Measurements from ENCODE around the gene RALGAPA1. TPM values are rescaled to one million over a fixed set of nuclear protein-coding genes. Genes with fewer than 3 reads are reported as not detected.
"Not testable (repeated sequence)": the region's sequence is repeated elsewhere in the genome, so short reads cannot be mapped to it uniquely, and the experiment has no call there.

RALGAPA1 gene
- total RNA-seq (2014; rRNA removed; shearing (Covaris generic)), result 19.9 and 23.0 TPM in 2 replicates

GRCh38 chr14:35808638-35809563 is at the start of gene RALGAPA1:
Gene RALGAPA1 (minus strand): TSS chr14:35809295. CDS start chr14:35808835, 460 bp downstream.
- H3K9me3 ChIP-seq (replicated peaks); H3K36me3 ChIP-seq; H3K4me1 ChIP-seq (replicated peaks); H3K27me3 ChIP-seq (replicated peaks): not testable (repeated sequence)
- peak within 1 kb of the TSS; percentile 15; the same call in 1 of the 2 replicates for H3K27ac ChIP-seq
- peak within 1 kb of the TSS; percentile 53 for H3K4me3 ChIP-seq
- DNase-seq (ENCODE audit: low read depth in 1 of 2, low spot score in 2 of 2), result peak; percentile 89 to 93

DNA sequence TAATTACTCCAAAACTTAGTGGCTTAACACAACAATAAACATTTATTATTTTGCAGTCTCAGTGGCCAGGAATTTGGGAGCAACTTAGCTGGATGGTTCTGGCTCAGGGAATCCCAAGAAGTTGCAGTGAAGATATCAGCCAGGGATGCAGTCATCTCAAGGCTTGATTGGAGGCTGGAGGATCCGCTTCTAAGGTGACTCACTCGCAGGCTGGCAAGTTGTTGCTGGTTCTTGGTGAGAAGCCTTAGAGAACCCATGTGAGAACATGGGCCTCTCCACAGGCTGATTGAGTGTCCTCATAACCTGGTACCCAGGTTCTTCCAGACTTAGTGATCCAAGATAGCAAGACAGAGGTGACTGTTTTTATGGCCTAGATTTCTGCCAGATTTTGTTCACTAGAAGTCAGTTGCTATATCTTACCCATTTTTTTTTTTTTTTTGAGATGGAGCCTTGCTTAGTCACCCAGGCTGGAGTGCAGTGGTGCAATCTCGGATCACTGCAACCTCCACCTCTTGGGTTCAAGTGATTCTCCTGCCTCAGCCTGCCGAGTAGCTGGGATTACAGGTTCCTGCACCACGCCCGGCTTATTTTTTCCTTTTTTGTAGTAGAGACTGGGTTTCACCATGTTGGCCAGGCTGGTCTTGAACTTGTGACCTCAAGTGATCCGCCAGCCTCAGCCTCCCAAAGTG is 49.6 kb upstream of the RALGAPA1 start:
- Histone ChIP-seq H3K27ac (no peak overlapping the region), H3K27me3 (replicated peaks) (no peaks in the 10 kb centered on the region), H3K9me3 (replicated peaks) (no peaks in the 10 kb centered on the region), H3K4me3 (no peak overlapping the region), H3K4me1 (replicated peaks) (no peaks in the 10 kb centered on the region), H3K36me3 (peaks cover 11% of the 10 kb centered on the region)
- no peak for DNase-seq (ENCODE audit: low read depth in 1 of 2, low spot score in 2 of 2)

DNA sequence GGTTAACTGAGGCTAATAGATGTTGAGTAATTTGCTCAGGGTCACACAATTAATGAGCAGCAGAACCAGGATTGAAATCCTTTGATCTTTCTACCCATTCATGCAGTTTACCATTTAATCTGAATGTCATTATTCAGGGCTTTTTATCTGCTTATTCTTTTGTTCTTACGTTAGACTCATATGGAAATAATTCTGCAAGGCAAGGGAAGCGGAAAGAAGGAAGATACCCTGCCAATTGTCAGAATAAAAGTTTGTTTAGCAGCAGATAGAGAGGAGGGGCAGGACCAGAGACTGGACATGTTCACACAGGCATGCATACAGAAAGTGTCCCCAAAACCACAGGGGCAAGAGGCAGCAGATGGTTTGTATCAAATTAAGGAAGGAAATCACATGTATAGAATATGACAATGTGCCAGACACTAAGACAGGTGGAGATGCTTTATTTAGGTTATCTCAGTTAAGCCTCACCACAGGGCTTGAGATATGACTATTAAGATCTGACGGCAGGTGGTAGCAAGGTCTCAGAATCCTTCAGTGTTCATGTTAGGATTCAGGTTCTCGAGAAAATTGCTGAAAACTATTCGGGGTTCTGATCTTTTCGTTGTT is 46.9 kb upstream of the RALGAPA1 start:
- peaks cover 3% of the 10 kb centered on the region; the same call in 1 of the 2 replicates for H3K9me3 ChIP-seq (replicated peaks)
- H3K27ac ChIP-seq, result no peak overlapping the region
- H3K4me1 ChIP-seq (replicated peaks), result no peaks in the 10 kb centered on the region
- no peak for DNase-seq (ENCODE audit: low read depth in 1 of 2, low spot score in 2 of 2)
- peaks cover 11% of the 10 kb centered on the region; the same call in 1 of the 2 replicates for H3K36me3 ChIP-seq
- no peaks in the 10 kb centered on the region for H3K27me3 ChIP-seq (replicated peaks)
- H3K4me3 ChIP-seq, result no peak overlapping the region

DNA sequence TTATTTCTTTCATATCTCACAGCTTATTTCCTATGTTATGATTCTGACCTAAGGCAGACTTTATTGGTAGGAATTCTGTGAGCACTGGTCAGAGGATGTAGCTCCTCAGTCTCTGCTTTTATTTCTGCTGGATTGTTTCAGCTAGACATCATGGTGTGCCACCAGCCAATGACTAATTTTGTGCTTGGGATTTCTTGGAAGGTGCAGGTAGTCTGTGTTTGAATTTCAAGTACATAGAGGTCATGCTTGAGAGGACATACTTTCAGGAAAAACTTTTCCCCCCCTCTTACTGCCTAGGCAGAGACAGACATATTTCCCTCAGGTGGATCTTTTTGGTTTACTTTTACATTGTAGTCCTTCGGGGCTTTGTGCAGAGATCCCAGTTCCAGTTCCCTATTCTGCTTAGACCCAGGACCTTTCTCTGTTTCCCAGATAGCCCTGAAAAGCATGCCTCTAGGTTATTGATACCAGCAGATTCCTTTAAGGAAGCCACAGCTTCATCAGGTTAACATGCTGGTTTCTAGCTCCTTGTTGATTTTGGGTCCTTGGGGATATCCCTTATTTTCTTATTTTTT is 45.7 kb upstream of the RALGAPA1 start:
- peaks cover 3% of the 10 kb centered on the region; the same call in 1 of the 2 replicates for H3K9me3 ChIP-seq (replicated peaks)

GRCh38 chr14:35853225-35853624 is 44.1 kb upstream of the RALGAPA1 start:
- peaks cover 3% of the 10 kb centered on the region; the same call in 1 of the 2 replicates for H3K9me3 ChIP-seq (replicated peaks)
- H3K4me1 ChIP-seq (replicated peaks), result no peaks in the 10 kb centered on the region
- peaks cover 21% of the 10 kb centered on the region; the same call in 1 of the 2 replicates for H3K36me3 ChIP-seq
- H3K4me3 ChIP-seq, result no peak overlapping the region
- H3K27me3 ChIP-seq (replicated peaks), result no peaks in the 10 kb centered on the region
- H3K27ac ChIP-seq, result no peak overlapping the region
- no peak for DNase-seq (ENCODE audit: low read depth in 1 of 2, low spot score in 2 of 2)

More for the DNA sequence above, 45.7 kb upstream of the RALGAPA1 start:
- Histone ChIP-seq H3K27ac (no peak overlapping the region), H3K4me1 (replicated peaks) (no peaks in the 10 kb centered on the region), H3K27me3 (replicated peaks) (no peaks in the 10 kb centered on the region), H3K36me3 (peaks cover 17% of the 10 kb centered on the region; the same call in 1 of the 2 replicates), H3K4me3 (no peak overlapping the region)
- no peak for DNase-seq (ENCODE audit: low read depth in 1 of 2, low spot score in 2 of 2)

DNA sequence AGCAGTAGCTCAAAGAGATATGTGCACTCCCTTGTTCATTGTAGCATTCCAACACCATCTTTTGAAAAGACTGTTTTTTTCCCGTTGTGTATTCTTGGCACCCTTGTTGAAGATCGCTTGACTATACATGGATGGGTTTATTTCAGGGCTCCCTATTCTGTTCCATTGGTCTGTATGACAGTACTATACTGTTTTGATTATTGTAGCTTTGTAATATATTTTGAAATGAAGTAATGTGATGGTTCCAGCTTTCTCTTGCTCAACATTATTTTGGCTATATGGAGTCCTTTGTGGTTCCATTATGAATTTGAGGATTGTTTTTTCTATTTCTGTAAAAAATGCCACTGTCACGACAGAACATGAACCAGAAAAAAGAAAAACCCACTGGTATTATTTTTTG is 42.7 kb upstream of the RALGAPA1 start:
- H3K27ac ChIP-seq, result no peak overlapping the region
- H3K4me3 ChIP-seq, result no peak overlapping the region
- H3K27me3 ChIP-seq (replicated peaks), result no peaks in the 10 kb centered on the region
- no peaks in the 10 kb centered on the region for H3K4me1 ChIP-seq (replicated peaks)
- H3K9me3 ChIP-seq (replicated peaks), result peaks cover 3% of the 10 kb centered on the region; the same call in 1 of the 2 replicates
- DNase-seq (ENCODE audit: low read depth in 1 of 2, low spot score in 2 of 2), result no peak
- H3K36me3 ChIP-seq, result peaks cover 21% of the 10 kb centered on the region; the same call in 1 of the 2 replicates

GRCh38 chr14:35849122-35849521 is 40.0 kb upstream of the RALGAPA1 start:
- Histone ChIP-seq H3K27me3 (replicated peaks) (no peaks in the 10 kb centered on the region), H3K36me3 (peaks cover 25% of the 10 kb centered on the region), H3K27ac (no peak overlapping the region), H3K4me3 (no peak overlapping the region), H3K9me3 (replicated peaks) (peaks cover 3% of the 10 kb centered on the region; the same call in 1 of the 2 replicates), H3K4me1 (replicated peaks) (no peaks in the 10 kb centered on the region)
- no peak for DNase-seq (ENCODE audit: low read depth in 1 of 2, low spot score in 2 of 2)

- Histone ChIP-seq H3K36me3 (peaks cover 34% of the 10 kb centered on the region), H3K4me1 (replicated peaks) (no peaks in the 10 kb centered on the region), H3K27me3 (replicated peaks) (no peaks in the 10 kb centered on the region), H3K9me3 (replicated peaks) (peaks cover 5% of the 10 kb centered on the region; the same call in 1 of the 2 replicates), H3K27ac (no peak overlapping the region), H3K4me3 (no peak overlapping the region)
- no peak for DNase-seq (ENCODE audit: low read depth in 1 of 2, low spot score in 2 of 2)
Measured at GRCh38 chr14:35847636-35848035, 38.5 kb upstream of the RALGAPA1 start.

DNA sequence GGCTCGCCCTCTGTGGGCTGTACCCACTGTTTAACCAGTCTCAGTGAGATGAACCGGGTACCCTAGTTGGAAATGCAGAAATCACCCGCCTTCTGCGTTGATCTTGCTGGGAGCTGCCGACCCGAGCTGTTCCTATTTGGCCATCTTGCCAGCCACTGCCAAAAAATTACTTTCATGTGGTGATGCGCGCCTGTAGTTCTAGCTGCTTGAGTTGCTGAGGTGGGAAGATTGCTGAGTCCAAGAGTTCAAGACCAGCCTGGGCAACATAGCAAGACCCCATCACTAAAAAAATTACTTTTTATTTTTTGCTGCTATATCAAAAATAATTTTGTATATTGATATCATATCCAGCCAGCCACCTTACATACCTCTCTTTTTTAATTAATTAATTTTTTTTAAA is 35.4 kb upstream of the RALGAPA1 start:
- H3K9me3 ChIP-seq (replicated peaks), result 0 out of 2 replicates have a peak, but pooled peaks cover 2% of the 10 kb centered on the region
- no peak for DNase-seq (ENCODE audit: low read depth in 1 of 2, low spot score in 2 of 2)
- no peak overlapping the region for H3K4me3 ChIP-seq
- no peak overlapping the region for H3K27ac ChIP-seq
- H3K4me1 ChIP-seq (replicated peaks), result no peaks in the 10 kb centered on the region
- H3K36me3 ChIP-seq, result peaks cover 33% of the 10 kb centered on the region
- H3K27me3 ChIP-seq (replicated peaks), result no peaks in the 10 kb centered on the region

DNA sequence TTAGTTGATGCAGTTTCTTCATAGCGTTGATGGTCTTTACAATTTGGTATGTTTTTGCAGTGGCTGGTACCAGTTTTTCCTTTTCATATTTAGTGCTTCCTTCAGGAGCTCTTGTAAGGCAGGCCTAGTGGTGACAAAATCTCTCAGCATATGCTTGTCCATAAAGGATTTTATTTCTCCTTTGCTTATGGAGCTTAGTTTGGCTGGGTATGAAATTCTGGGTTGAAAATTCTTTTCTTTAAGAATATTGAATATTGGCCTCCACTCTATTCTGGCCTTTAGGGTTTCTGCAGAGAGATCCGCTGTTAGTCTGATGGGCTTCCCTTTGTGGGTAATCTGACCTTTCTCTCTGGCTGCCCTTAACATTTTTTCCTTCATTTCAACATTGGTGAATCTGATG is 33.1 kb upstream of the RALGAPA1 start:
- not testable (repeated sequence) for H3K27me3 ChIP-seq (replicated peaks); H3K27ac ChIP-seq; H3K9me3 ChIP-seq (replicated peaks); DNase-seq (ENCODE audit: low read depth in 1 of 2, low spot score in 2 of 2); H3K4me3 ChIP-seq; H3K4me1 ChIP-seq (replicated peaks)
- peaks cover 42% of the 10 kb centered on the region for H3K36me3 ChIP-seq

DNA sequence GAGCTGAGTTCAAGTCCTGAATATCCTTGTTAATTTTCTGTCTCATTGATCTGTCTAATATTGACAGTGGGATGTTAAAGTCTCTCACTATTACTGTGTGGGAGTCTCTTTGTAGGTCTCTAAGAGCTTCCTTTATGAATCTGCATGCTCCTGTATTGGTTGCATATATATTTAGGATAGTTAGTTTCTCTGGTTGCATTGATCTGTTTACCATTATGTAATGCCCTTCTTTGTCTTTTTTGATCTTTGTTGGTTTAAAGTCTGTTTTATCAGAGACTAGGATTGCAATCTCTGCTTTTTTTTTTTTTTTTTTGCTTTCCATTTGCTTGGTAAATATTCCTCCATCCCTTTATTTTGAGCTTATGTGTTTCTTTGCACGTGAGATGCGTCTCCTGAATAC is 32.6 kb upstream of the RALGAPA1 start:
- H3K36me3 ChIP-seq, result peaks cover 43% of the 10 kb centered on the region
- not testable (repeated sequence) for H3K4me3 ChIP-seq; H3K27me3 ChIP-seq (replicated peaks); H3K9me3 ChIP-seq (replicated peaks); H3K27ac ChIP-seq; DNase-seq (ENCODE audit: low read depth in 1 of 2, low spot score in 2 of 2); H3K4me1 ChIP-seq (replicated peaks)

DNA sequence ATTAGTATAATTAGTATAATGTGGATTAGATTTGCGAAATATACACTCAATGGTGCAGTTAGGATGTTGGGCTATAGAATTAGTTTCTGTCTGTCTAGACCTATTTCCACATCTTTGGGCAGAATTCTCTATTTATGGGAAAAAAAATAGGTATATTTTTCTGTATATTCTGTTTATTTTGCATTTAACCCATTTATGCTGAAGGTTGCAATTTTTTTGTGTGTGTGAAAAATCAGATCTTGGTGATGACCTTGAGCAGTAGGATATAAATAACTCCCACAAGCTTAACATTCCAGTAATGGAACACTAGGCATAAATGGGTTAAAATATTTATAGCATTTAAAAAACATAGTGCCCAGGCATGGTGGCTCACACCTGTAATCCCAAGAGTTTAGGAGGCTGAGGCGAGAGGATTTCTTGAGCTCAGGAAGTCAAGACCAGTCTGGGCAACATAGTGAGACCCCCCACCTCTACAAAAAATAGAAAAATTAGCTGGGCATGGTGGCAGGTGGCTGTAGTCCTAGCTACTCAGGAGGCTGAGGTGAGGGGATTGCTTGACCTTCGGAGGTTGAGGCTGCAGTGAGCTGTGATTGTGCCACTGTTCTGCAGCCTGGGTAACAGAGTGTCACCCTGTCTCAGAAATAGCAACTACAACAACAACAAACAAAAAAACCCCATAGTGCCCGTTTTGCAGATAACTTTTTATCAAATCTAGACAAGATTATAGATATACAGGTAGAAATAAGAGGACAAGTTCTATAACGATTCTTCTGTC is 26.3 kb upstream of the RALGAPA1 start:
- Histone ChIP-seq H3K9me3 (replicated peaks) (no peaks in the 10 kb centered on the region), H3K4me3 (no peak overlapping the region), H3K27me3 (replicated peaks) (no peaks in the 10 kb centered on the region), H3K36me3 (peaks cover 52% of the 10 kb centered on the region), H3K27ac (no peak overlapping the region), H3K4me1 (replicated peaks) (no peaks in the 10 kb centered on the region)
- no peak for DNase-seq (ENCODE audit: low read depth in 1 of 2, low spot score in 2 of 2)

- H3K27me3 ChIP-seq (replicated peaks), result no peaks in the 10 kb centered on the region
- peaks cover 19% of the 10 kb centered on the region for H3K36me3 ChIP-seq
- peaks cover 3% of the 10 kb centered on the region; the same call in 1 of the 2 replicates for H3K4me1 ChIP-seq (replicated peaks)
- no peak overlapping the region for H3K27ac ChIP-seq
- H3K9me3 ChIP-seq (replicated peaks), result no peaks in the 10 kb centered on the region
- no peak overlapping the region for H3K4me3 ChIP-seq
- no peak for DNase-seq (ENCODE audit: low read depth in 1 of 2, low spot score in 2 of 2)
Measured at GRCh38 chr14:35829449-35829848, 20.4 kb upstream of the RALGAPA1 start.
